DOHH2 (cell line): Measurements from ENCODE around the gene GNAO1.

Experiments used
- H3F3A ChIP-seq: fragments of 200-600 bp; sonication (generic), shearing (Covaris generic); 2 replicates; pipeline ENCODE4 v1.6.0; 2016; ENCODE audit warnings: antibody characterized with exemption, mild to moderate bottlenecking; ENCODE audit not compliant: control insufficient read depth, insufficient read depth
- H3K27ac ChIP-seq: fragments of 200-600 bp; sonication (generic); 2 replicates; pipeline ENCODE4 v1.5.1; 2014; ENCODE audit warnings: low read depth, mild to moderate bottlenecking, low read length, moderate library complexity
- H3K27me3 ChIP-seq: fragments of 200-600 bp; sonication (generic); 2 replicates; pipeline ENCODE4 v1.6.1; 2014; ENCODE audit warnings: mild to moderate bottlenecking, low read length, mixed read lengths; ENCODE audit not compliant: control insufficient read depth
- H3K36me3 ChIP-seq: fragments of 200-600 bp; sonication (generic); 2 replicates; pipeline ENCODE4 v1.6.1; 2014; ENCODE audit warnings: mild to moderate bottlenecking, low read length, moderate library complexity, mixed read lengths; ENCODE audit not compliant: control insufficient read depth
- H3K4me1 ChIP-seq: fragments of 200-600 bp; sonication (generic); 2 replicates; pipeline ENCODE4 v1.6.1; 2014; ENCODE audit warnings: mild to moderate bottlenecking, low read length, mixed read lengths; ENCODE audit not compliant: control insufficient read depth
- H3K4me2 ChIP-seq: fragments of 200-600 bp; sonication (generic); 2 replicates; pipeline ENCODE4 v1.6.0; 2014; ENCODE audit warnings: mild to moderate bottlenecking, low read length, moderate library complexity
- H3K4me3 ChIP-seq: fragments of 200-600 bp; sonication (generic); 2 replicates; pipeline ENCODE4 v1.5.1; 2014; ENCODE audit warnings: mild to moderate bottlenecking, low read length, mixed read lengths
- H3K79me2 ChIP-seq: fragments of 200-600 bp; sonication (generic); 2 replicates; pipeline ENCODE4 v1.6.1; 2014; ENCODE audit warnings: mild to moderate bottlenecking, low read length, mixed read lengths; ENCODE audit not compliant: control insufficient read depth
- H3K9me2 ChIP-seq: fragments of 200-600 bp; sonication (generic); replicated peaks from 2 replicates; pipeline ENCODE4 v1.6.1; 2014; ENCODE audit warnings: mild to moderate bottlenecking, low read length, mixed read lengths; ENCODE audit not compliant: control insufficient read depth
- H3K9me3 ChIP-seq: fragments of 200-600 bp; sonication (generic); 2 replicates; pipeline ENCODE4 v1.6.1; 2014; ENCODE audit warnings: antibody characterized with exemption, low read length, mixed read lengths; ENCODE audit not compliant: control insufficient read depth, insufficient read depth
- H4K20me1 ChIP-seq: fragments of 200-600 bp; sonication (generic); 2 replicates; pipeline ENCODE4 v1.6.0; 2014; ENCODE audit warnings: low read depth, mild to moderate bottlenecking, antibody characterized with exemption, low read length, moderate library complexity; ENCODE audit not compliant: control insufficient read depth, insufficient read depth
- CTCF ChIP-seq: fragments of 200-600 bp; sonication (generic); IDR thresholded peaks from one replicate; pipeline ENCODE4 v1.5.1; 2014; ENCODE audit warnings: antibody characterized with exemption, mild to moderate bottlenecking, low read depth, low read length; ENCODE audit not compliant: poor library complexity, severe bottlenecking
- EZH2phosphoT487 ChIP-seq: fragments of 200-600 bp; sonication (generic); IDR thresholded peaks from 2 replicates; pipeline ENCODE4 v1.6.1; 2017; ENCODE audit warnings: borderline replicate concordance, mild to moderate bottlenecking, antibody characterized with exemption, low read length, moderate library complexity, mixed read lengths

Gene GNAO1

GRCh38 chr16:56365552-56365951, 174.3 kb downstream of the GNAO1 start:
- Histone ChIP-seq H3K4me2 (no peak overlapping the region), H3K4me1 (no peaks in the 10 kb centered on the region), H3K36me3 (peaks cover 89% of the 10 kb centered on the region), H3K9me2 (no peaks in the 10 kb centered on the region), H3K27me3 (no peaks in the 10 kb centered on the region), H3K9me3 (no peaks in the 10 kb centered on the region), H3K27ac (no peak overlapping the region), H3K4me3 (no peak overlapping the region), H3K79me2 (no peaks in the 10 kb centered on the region), H4K20me1 (0 out of 2 replicates have a peak, but pooled peaks cover 10% of the 10 kb centered on the region), H3F3A (peaks cover 7% of the 10 kb centered on the region)
- TF ChIP-seq CTCF, result no peak
- no peak for TF ChIP-seq EZH2phosphoT487

DNA sequence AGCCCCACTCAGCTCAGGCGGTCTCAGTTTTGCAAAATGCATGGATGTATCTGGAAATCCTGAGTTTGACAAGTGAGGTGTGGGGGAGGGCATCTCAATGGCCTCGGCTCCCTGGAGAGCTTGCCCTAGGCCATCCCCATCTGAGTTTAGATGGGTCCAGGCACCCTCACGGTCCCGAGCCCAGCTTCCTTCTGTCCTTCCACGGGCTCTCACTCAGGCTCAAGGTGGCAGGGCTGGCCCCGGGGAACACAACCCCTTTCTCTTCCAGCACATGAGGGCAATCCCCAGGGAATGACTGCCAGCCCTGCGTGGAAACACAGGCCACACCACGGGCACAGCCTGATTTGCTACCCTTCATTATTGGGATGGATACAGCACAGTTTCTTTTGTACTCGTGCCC, 175.7 kb downstream of the GNAO1 start:
- no peaks in the 10 kb centered on the region for H3K4me1 ChIP-seq
- no peaks in the 10 kb centered on the region for H3K9me2 ChIP-seq
- no peak overlapping the region for H3K4me3 ChIP-seq
- H3K4me2 ChIP-seq, result no peak overlapping the region
- H3K27ac ChIP-seq, result no peak overlapping the region
- no peaks in the 10 kb centered on the region for H3F3A ChIP-seq
- H3K9me3 ChIP-seq, result no peaks in the 10 kb centered on the region
- TF ChIP-seq EZH2phosphoT487, result no peak
- no peak for TF ChIP-seq CTCF
- no peaks in the 10 kb centered on the region for H3K27me3 ChIP-seq
- 0 out of 2 replicates have a peak, but pooled peaks cover 8% of the 10 kb centered on the region for H4K20me1 ChIP-seq
- peaks cover 7% of the 10 kb centered on the region; the same call in 1 of the 2 replicates for H3K79me2 ChIP-seq
- H3K36me3 ChIP-seq, result peaks cover 93% of the 10 kb centered on the region

DNA sequence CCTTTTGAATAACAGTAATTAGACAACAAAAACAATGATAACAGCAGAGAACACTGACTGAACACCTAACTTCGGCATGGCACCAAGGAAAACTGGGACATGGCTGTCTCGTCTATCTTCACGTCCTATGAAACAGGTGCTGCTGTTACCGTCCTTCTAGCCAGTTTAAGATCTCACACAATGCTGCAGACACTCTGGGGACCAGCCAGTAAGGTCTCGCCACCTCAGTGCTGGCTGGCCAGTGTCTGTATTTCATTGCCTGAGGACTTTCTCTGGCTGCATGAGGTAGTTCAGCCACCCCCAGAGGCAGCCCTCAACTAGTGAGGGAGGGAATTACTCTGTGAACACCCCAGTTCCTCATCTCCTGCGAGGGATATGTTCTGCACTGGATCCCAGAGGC, 176.5 kb downstream of the GNAO1 start:
- Histone ChIP-seq H3K27me3 (no peaks in the 10 kb centered on the region), H3F3A (no peaks in the 10 kb centered on the region), H3K4me3 (no peak overlapping the region), H3K27ac (no peak overlapping the region), H3K36me3 (peaks cover 93% of the 10 kb centered on the region), H3K79me2 (peaks cover 14% of the 10 kb centered on the region), H3K4me2 (no peak overlapping the region), H3K4me1 (no peaks in the 10 kb centered on the region), H3K9me3 (no peaks in the 10 kb centered on the region), H4K20me1 (peaks cover 13% of the 10 kb centered on the region; the same call in 1 of the 2 replicates), H3K9me2 (no peaks in the 10 kb centered on the region)
- no peak for TF ChIP-seq CTCF
- no peak for TF ChIP-seq EZH2phosphoT487
